Measurements from ENCODE around the gene ZBED5.

DNA sequence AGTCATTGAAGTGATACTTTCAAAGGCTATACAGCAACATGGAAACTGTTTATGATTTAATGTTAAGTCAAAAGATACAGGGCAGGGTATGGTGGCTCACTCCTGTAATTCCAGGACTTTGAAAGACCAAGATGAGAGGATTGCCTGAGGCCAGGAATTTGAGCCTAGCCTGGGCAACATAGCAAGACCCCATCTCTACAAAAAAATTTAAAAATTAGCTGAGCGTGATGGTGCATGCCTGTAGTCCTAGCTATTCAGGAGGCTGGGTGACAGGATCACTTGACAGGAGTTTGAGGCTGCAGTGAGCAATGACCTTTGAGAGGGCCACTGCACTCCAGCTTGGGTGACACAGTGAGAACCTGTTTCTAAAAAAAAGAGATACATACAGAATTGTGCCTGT, 39.3 kb upstream of the ZBED5 start:
- TF ChIP-seq, protein P1, sequence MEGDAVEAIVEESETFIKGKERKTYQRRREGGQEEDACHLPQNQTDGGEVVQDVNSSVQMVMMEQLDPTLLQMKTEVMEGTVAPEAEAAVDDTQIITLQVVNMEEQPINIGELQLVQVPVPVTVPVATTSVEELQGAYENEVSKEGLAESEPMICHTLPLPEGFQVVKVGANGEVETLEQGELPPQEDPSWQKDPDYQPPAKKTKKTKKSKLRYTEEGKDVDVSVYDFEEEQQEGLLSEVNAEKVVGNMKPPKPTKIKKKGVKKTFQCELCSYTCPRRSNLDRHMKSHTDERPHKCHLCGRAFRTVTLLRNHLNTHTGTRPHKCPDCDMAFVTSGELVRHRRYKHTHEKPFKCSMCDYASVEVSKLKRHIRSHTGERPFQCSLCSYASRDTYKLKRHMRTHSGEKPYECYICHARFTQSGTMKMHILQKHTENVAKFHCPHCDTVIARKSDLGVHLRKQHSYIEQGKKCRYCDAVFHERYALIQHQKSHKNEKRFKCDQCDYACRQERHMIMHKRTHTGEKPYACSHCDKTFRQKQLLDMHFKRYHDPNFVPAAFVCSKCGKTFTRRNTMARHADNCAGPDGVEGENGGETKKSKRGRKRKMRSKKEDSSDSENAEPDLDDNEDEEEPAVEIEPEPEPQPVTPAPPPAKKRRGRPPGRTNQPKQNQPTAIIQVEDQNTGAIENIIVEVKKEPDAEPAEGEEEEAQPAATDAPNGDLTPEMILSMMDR (conservative IDR thresholded peaks at IDR 0.05; ENCODE audit: low read depth, low read length), result no peak
- TF ChIP-seq EZH2 (IDR thresholded peaks at IDR 0.05; ENCODE audit: borderline replicate concordance, low read depth, low read length, poor library complexity, severe bottlenecking), result no peak

Data from A673 (cell line).